Parathyroid adenoma (tissue), 2 donors: Measurements from ENCODE around the gene RPL29.
A peak's percentile ranks its signal among the peaks of the same experiment; 100 is the strongest.
"Not testable (repeated sequence)": the region's sequence is repeated elsewhere in the genome, so short reads cannot be mapped to it uniquely, and the experiment has no call there.

ENCODE experiments used
- H2AFZ ChIP-seq: fragments of 300-600 bp; sonication (generic); one replicate; pipeline ENCODE4 v1.7.0; 2017; ENCODE audit warnings: antibody characterized with exemption, mild to moderate bottlenecking
- H3K27ac ChIP-seq: fragments of 300-600 bp; sonication (generic); one replicate; pipeline ENCODE4 v1.7.0; 2017
- H3K27me3 ChIP-seq: fragments of 300-600 bp; sonication (generic); one replicate; pipeline ENCODE4 v1.7.0; 2017; ENCODE audit warnings: low read length; ENCODE audit not compliant: control insufficient read depth, insufficient read depth
- H3K36me3 ChIP-seq: fragments of 300-600 bp; sonication (generic); one replicate; pipeline ENCODE4 v1.7.0; 2017; ENCODE audit warnings: low read length; ENCODE audit not compliant: control insufficient read depth, insufficient read depth
- H3K4me1 ChIP-seq: fragments of 300-600 bp; sonication (generic); one replicate; pipeline ENCODE4 v1.7.0; 2017; ENCODE audit warnings: control low read depth
- H3K4me2 ChIP-seq: fragments of 300-600 bp; sonication (generic); one replicate; pipeline ENCODE4 v1.7.0; 2017; ENCODE audit warnings: low read length
- H3K4me3 ChIP-seq: fragments of 300-600 bp; sonication (generic); one replicate; pipeline ENCODE4 v1.7.0; 2017; ENCODE audit warnings: low read depth, low read length
- H3K79me2 ChIP-seq: fragments of 300-600 bp; sonication (generic); one replicate; pipeline ENCODE4 v1.7.0; 2017; ENCODE audit warnings: control low read depth
- H3K9ac ChIP-seq: fragments of 300-600 bp; sonication (generic); one replicate; pipeline ENCODE4 v1.7.0; 2017; ENCODE audit warnings: mild to moderate bottlenecking
- H3K9me3 ChIP-seq: fragments of 300-600 bp; sonication (generic); one replicate; pipeline ENCODE4 v1.7.0; 2017; ENCODE audit warnings: low read length; ENCODE audit not compliant: control insufficient read depth
- CTCF ChIP-seq: fragments of 300-600 bp; sonication (generic); IDR thresholded peaks from one replicate; pipeline ENCODE4 v1.7.0; 2017; ENCODE audit warnings: antibody characterized with exemption, mild to moderate bottlenecking
- donor health status: primary hyperparathyroidism.

Gene RPL29

GRCh38 chr3:51998774-51999173 lies 3.1 kb upstream of the RPL29 start:
- Histone ChIP-seq H3K4me2 (no peak overlapping the region), H3K27ac (no peak overlapping the region), H3K9me3 (no peaks in the 10 kb centered on the region), H3K9ac (no peak overlapping the region), H3K27me3 (no peaks in the 10 kb centered on the region), H3K79me2 (peaks cover 5% of the 10 kb centered on the region), H3K4me1 (peaks cover 10% of the 10 kb centered on the region), H3K36me3 (no peaks in the 10 kb centered on the region), H2AFZ (no peak overlapping the region), H3K4me3 (no peak overlapping the region)
- no peak for TF ChIP-seq CTCF

- H3K4me3 ChIP-seq, result no peak overlapping the region
- H3K4me1 ChIP-seq, result peaks cover 10% of the 10 kb centered on the region
- H3K9me3 ChIP-seq, result no peaks in the 10 kb centered on the region
- H3K4me2 ChIP-seq, result no peak overlapping the region
- no peak overlapping the region for H3K27ac ChIP-seq
- H3K27me3 ChIP-seq, result no peaks in the 10 kb centered on the region
- H3K9ac ChIP-seq, result no peak overlapping the region
- H3K36me3 ChIP-seq, result no peaks in the 10 kb centered on the region
- no peak overlapping the region for H2AFZ ChIP-seq
- TF ChIP-seq CTCF, result no peak
- H3K79me2 ChIP-seq, result peaks cover 5% of the 10 kb centered on the region
Measured at GRCh38 chr3:51997935-51998596, 2.4 kb upstream of the RPL29 start.

- Histone ChIP-seq H3K9ac (no peak overlapping the region), H3K4me2 (no peak overlapping the region), H3K9me3 (no peaks in the 10 kb centered on the region), H3K4me1 (peaks cover 10% of the 10 kb centered on the region), H3K79me2 (peaks cover 5% of the 10 kb centered on the region), H3K36me3 (no peaks in the 10 kb centered on the region), H3K27ac (no peak overlapping the region), H2AFZ (no peak overlapping the region), H3K27me3 (no peaks in the 10 kb centered on the region), H3K4me3 (no peak overlapping the region)
- TF ChIP-seq CTCF, result no peak
Measured at GRCh38 chr3:51997172-51997571, 1.5 kb upstream of the RPL29 start.

GRCh38 chr3:51994530-51994929 lies 1.2 kb downstream of the RPL29 start:
- Histone ChIP-seq H3K36me3 (no peaks in the 10 kb centered on the region), H3K9me3 (no peaks in the 10 kb centered on the region), H3K4me3 (no peak overlapping the region), H3K4me1 (peaks cover 10% of the 10 kb centered on the region), H3K9ac (no peak overlapping the region), H2AFZ (no peak overlapping the region), H3K27me3 (no peaks in the 10 kb centered on the region), H3K27ac (no peak overlapping the region), H3K79me2 (peaks cover 5% of the 10 kb centered on the region), H3K4me2 (peak overlapping the region; percentile 95)
- TF ChIP-seq CTCF, result no peak

GRCh38 chr3:51993657-51994056 lies 2.0 kb downstream of the RPL29 start:
- H3K9me3 ChIP-seq, H3K9ac ChIP-seq, H3K36me3 ChIP-seq, H3K27me3 ChIP-seq, H2AFZ ChIP-seq, H3K79me2 ChIP-seq, H3K4me2 ChIP-seq, H3K4me3 ChIP-seq, H3K27ac ChIP-seq: not testable (repeated sequence)
- H3K4me1 ChIP-seq, result peaks cover 10% of the 10 kb centered on the region
